DND-41 (cell line): ENCODE measurements around the gene CDCA3.
A peak's percentile ranks its signal among the peaks of the same experiment; 100 is the strongest.
"Not testable (repeated sequence)": the region's sequence is repeated elsewhere in the genome, so short reads cannot be mapped to it uniquely, and the experiment has no call there.

ENCODE experiments used
- ATAC-seq: fragments of 200-7000 bp; cut with Tn5 transposase; 3 replicates; pipeline ENCODE4 v1.9.1; 2021; ENCODE audit warnings: low read depth; ENCODE audit not compliant: insufficient read depth
- DNase-seq: peaks from one replicate; pipeline ENCODE4 v3.0.0-alpha.2; 2020
- H2AFZ ChIP-seq: 2 replicates; pipeline ENCODE4 v1.6.0; 2012; ENCODE audit warnings: low read depth, low read length
- H3K27ac ChIP-seq: 2 replicates; pipeline ENCODE4 v1.5.1; 2012; ENCODE audit warnings: low read length, inconsistent platforms
- H3K27me3 ChIP-seq: fragments of 200-600 bp; sonication (generic); 2 replicates; pipeline ENCODE4 v1.6.0; 2012; ENCODE audit warnings: low read length, mild to moderate bottlenecking, inconsistent platforms; ENCODE audit not compliant: insufficient read depth, poor library complexity
- H3K36me3 ChIP-seq: 2 replicates; pipeline ENCODE4 v1.5.1; 2012; ENCODE audit warnings: low read length, inconsistent platforms; ENCODE audit not compliant: insufficient read depth
- H3K4me1 ChIP-seq: 2 replicates; pipeline ENCODE4 v1.5.1; 2012; ENCODE audit warnings: mild to moderate bottlenecking, low read length; ENCODE audit not compliant: insufficient read depth
- H3K4me2 ChIP-seq: 2 replicates; pipeline ENCODE4 v1.6.0; 2012; ENCODE audit warnings: mild to moderate bottlenecking, moderate library complexity, low read length, inconsistent platforms; ENCODE audit not compliant: insufficient read depth
- H3K4me3 ChIP-seq, 2 experiments: fragments of 200-600 bp in 1 of 2; shearing (Covaris generic) in 1 of 2; 2 replicates each; pipeline ENCODE4 v1.5.1; 2012 to 2016; ENCODE audit warnings: inconsistent platforms in 2 of 2, low read length in 2 of 2, mild to moderate bottlenecking in 2 of 2, low read depth in 1 of 2, moderate library complexity in 1 of 2
- H3K79me2 ChIP-seq: 2 replicates; pipeline ENCODE4 v1.6.0; 2012; ENCODE audit warnings: low read length, inconsistent platforms; ENCODE audit not compliant: insufficient read depth
- H3K9ac ChIP-seq: 2 replicates; pipeline ENCODE4 v1.6.0; 2012; ENCODE audit warnings: low read depth, mild to moderate bottlenecking, inconsistent platforms, low read length, moderate library complexity
- H3K9me3 ChIP-seq: 2 replicates; pipeline ENCODE4 v1.5.1; 2012; ENCODE audit warnings: low read length, moderate library complexity, mild to moderate bottlenecking, inconsistent platforms; ENCODE audit not compliant: insufficient read depth, severe bottlenecking
- H4K20me1 ChIP-seq: 2 replicates; pipeline ENCODE4 v1.6.0; 2012; ENCODE audit warnings: low read length; ENCODE audit not compliant: insufficient read depth
- EZH2 ChIP-seq: IDR thresholded peaks from 3 replicates; pipeline ENCODE4 v1.6.1; 2012; ENCODE audit warnings: borderline replicate concordance, low read depth, mild to moderate bottlenecking, moderate library complexity, low read length, inconsistent platforms; ENCODE audit not compliant: severe bottlenecking
- TF ChIP-seq, protein P1 (sequence below): IDR thresholded peaks from 2 replicates; pipeline ENCODE4 v1.5.1; 2012; ENCODE audit warnings: borderline replicate concordance, low read length, moderate library complexity, mild to moderate bottlenecking; ENCODE audit not compliant: poor library complexity, severe bottlenecking; ENCODE audit errors: extremely low read depth

The CDCA3 gene

GRCh38 chr12:6866920-6867412, 15.9 kb upstream of the CDCA3 start:
- H3K4me2 ChIP-seq: peak overlapping the region; percentile 99
- H4K20me1 ChIP-seq: peaks cover 42% of the 10 kb centered on the region
- H3K27me3 ChIP-seq: no peaks in the 10 kb centered on the region
- peak overlapping the region; percentile 67 for H3K27ac ChIP-seq
- peaks cover 84% of the 10 kb centered on the region for H3K36me3 ChIP-seq
- DNase-seq (no peak), ATAC-seq (peak; percentile 4; the same call in 2 of the 3 replicates)
- peaks cover 39% of the 10 kb centered on the region for H3K79me2 ChIP-seq
- peaks cover 49% of the 10 kb centered on the region for H3K4me1 ChIP-seq
- peak overlapping the region; percentile 24 to 80; a peak in 3 of 4 replicates for H3K4me3 ChIP-seq
- peak overlapping the region; percentile 75 for H2AFZ ChIP-seq
- peak overlapping the region; percentile 80 for H3K9ac ChIP-seq
- no peak for TF ChIP-seq EZH2
- TF ChIP-seq, protein P1, sequence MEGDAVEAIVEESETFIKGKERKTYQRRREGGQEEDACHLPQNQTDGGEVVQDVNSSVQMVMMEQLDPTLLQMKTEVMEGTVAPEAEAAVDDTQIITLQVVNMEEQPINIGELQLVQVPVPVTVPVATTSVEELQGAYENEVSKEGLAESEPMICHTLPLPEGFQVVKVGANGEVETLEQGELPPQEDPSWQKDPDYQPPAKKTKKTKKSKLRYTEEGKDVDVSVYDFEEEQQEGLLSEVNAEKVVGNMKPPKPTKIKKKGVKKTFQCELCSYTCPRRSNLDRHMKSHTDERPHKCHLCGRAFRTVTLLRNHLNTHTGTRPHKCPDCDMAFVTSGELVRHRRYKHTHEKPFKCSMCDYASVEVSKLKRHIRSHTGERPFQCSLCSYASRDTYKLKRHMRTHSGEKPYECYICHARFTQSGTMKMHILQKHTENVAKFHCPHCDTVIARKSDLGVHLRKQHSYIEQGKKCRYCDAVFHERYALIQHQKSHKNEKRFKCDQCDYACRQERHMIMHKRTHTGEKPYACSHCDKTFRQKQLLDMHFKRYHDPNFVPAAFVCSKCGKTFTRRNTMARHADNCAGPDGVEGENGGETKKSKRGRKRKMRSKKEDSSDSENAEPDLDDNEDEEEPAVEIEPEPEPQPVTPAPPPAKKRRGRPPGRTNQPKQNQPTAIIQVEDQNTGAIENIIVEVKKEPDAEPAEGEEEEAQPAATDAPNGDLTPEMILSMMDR: no peak
- no peaks in the 10 kb centered on the region for H3K9me3 ChIP-seq

DNA sequence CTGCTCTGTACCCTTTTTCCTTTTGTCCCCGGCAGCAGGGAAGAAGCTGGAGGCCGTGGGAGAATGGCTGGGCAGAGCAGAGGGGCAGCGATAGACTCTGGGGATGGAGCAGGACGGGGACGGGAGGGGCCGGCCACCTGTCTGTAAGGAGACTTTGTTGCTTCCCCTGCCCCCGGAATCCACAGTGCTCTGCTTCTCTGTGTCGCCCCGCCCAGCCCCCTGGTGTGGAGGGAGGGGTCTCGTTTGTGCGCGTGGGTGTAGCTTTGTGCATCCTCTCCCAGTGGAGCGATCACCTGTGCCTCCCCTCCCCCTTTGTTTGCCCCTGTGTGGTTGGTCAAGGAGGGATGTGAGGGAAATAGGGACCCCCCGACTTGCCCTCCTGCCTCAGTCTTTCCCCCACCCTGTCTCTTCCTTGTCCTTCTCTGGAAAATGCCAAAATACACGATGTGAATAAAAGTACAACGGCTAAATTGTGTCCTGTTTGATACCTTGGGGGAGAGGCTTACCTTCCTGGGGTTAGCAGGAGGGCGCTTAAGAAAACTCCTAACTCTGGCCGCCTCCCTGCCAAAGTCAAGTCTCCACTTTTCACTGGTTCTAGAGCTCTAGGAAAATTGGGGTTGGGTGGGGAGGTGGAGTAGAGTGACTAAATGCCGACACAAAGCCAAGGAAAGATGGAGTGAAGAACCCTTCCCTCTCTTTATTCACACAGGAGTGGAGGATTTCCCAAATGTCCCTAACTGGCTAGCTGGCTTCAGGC, 15.3 kb upstream of the CDCA3 start:
- ATAC-seq: no peak
- Histone ChIP-seq H3K27ac (peak overlapping the region; percentile 67; the same call in 1 of the 2 replicates), H3K4me2 (peak overlapping the region; percentile 99), H3K9me3 (no peaks in the 10 kb centered on the region), H3K79me2 (peaks cover 34% of the 10 kb centered on the region), H3K36me3 (peaks cover 84% of the 10 kb centered on the region), H3K4me1 (peaks cover 43% of the 10 kb centered on the region), H4K20me1 (peaks cover 36% of the 10 kb centered on the region), H3K4me3 (peak overlapping the region in 1 of 2 experiments; percentile 80; a peak in 2 of 4 replicates), H3K9ac (peak overlapping the region; percentile 80), H2AFZ (peak overlapping the region; percentile 75), H3K27me3 (no peaks in the 10 kb centered on the region)
- DNase-seq: no peak
- TF ChIP-seq EZH2: no peak
- TF ChIP-seq, protein P1: no peak

DNA sequence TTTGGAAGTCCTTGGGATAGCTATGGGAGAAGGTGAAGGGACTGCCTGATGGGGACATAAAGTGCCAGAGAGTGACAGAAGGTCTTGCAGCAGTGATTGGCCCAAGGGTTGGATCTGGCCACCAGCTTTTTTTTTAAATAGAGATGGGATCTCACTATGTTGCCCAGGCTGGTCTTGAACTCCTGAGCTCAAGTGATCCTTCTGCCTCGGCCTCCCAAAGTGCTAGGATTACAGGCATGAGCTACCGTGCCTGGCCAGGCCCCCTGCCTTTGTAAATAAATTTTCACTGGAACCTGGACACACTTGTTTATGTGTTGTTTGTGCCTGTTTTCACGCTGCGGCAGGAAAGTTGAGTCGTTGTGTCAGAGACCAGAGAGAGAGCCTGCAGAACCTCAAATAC, 14.2 kb upstream of the CDCA3 start:
- not testable (repeated sequence) for H2AFZ ChIP-seq, H3K4me3 ChIP-seq, H3K4me2 ChIP-seq, ATAC-seq, H3K9ac ChIP-seq, H3K27ac ChIP-seq, H3K9me3 ChIP-seq, DNase-seq, H3K27me3 ChIP-seq
- Histone ChIP-seq H4K20me1 (peaks cover 28% of the 10 kb centered on the region), H3K36me3 (peaks cover 85% of the 10 kb centered on the region), H3K79me2 (peaks cover 30% of the 10 kb centered on the region), H3K4me1 (peaks cover 32% of the 10 kb centered on the region)

DNA sequence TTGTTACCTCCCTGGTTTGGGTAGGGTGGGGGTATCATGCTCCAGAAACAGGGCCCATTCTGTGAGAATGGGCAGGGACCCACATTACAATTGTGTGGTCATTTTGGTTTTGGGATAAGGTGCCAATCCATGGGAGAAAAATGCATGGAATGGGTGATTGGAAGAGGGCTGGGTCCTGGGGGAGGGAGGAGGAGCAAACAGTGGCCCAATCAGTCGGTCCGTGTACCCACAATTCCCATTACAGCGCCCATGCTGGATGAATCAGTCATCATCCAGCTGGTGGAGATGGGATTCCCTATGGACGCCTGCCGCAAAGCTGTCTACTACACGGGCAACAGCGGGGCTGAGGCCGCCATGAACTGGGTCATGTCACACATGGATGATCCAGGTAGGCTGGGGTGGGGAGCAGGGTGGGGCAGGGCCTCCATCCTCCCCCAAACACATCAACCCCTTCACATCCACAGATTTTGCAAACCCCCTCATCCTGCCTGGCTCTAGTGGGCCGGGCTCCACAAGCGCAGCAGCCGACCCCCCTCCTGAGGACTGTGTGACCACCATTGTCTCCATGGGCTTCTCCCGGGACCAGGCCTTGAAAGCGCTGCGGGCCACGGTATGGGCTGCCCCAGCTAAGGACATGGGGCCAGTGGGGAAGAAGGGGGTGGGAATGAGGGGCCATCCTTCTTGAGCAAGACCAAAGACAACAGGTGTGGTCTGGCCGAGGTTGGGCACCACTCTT, 12.7 kb upstream of the CDCA3 start:
- Histone ChIP-seq H3K36me3 (peaks cover 83% of the 10 kb centered on the region), H3K9ac (no peak overlapping the region), H4K20me1 (peaks cover 12% of the 10 kb centered on the region), H2AFZ (no peak overlapping the region), H3K27ac (no peak overlapping the region), H3K9me3 (no peaks in the 10 kb centered on the region), H3K4me1 (peaks cover 17% of the 10 kb centered on the region), H3K27me3 (no peaks in the 10 kb centered on the region), H3K4me3 (no peak overlapping the region), H3K4me2 (no peak overlapping the region), H3K79me2 (peaks cover 15% of the 10 kb centered on the region)
- ATAC-seq (no peak), DNase-seq (no peak)
- no peak for TF ChIP-seq EZH2
- TF ChIP-seq, protein P1: no peak
